ENCODE results near the gene TRIM68. TPM values are rescaled to one million over a fixed set of nuclear protein-coding genes. Genes with fewer than 3 reads are reported as not detected.
A peak's percentile ranks its signal among the peaks of the same experiment; 100 is the strongest.

The TRIM68 gene
- total RNA-seq (2014; rRNA removed; shearing (Covaris generic)), result 15.3 and 16.3 TPM in 2 replicates

GRCh38 chr11:4607781-4608666 lies at the start of gene TRIM68:
TSS of gene TRIM68 (minus strand) at chr11:4608231. CDS start at chr11:4605504, 2,727 bp downstream.
- peak; percentile 97 for DNase-seq (ENCODE audit: low read depth)

DNA sequence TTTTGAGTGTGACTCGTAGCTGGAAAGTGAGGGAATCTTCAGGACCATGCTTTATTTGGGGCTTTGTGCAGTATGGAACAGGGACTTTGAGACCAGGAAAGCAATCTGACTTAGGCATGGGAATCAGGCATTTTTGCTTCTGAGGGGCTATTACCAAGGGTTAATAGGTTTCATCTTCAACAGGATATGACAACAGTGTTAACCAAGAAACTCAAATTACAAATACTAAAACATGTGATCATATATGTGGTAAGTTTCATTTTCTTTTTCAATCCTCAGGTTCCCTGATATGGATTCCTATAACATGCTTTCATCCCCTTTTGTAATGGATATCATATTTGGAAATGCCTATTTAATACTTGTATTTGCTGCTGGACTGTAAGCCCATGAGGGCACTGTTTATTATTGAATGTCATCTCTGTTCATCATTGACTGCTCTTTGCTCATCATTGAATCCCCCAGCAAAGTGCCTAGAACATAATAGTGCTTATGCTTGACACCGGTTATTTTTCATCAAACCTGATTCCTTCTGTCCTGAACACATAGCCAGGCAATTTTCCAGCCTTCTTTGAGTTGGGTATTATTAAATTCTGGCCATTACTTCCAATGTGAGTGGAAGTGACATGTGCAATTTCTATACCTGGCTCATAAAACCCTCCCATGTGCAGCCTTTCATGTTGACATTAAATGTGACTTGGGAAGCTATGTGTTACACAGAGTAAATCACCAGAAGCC lies 46.8 kb upstream of the TRIM68 start:
- no peak for DNase-seq (ENCODE audit: low read depth)

DNA sequence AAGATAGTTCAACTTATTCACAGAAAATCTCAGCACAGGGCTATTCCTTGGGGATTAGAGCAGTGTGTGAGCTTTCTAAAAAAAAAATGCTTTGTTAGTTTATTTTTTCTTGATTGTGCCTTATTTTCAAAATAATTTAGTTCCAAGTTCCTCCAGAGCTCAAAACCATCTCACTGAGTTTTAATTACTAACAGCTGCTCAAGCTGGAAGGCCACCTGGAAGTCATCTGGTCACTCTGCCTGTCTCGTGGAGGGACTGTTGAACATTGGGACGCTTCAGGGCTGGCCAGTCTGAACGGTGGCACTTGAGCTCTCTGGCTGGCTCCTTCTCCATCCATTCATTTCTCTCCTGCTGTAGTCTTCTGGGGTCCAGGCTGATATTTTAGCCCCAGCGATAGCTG lies 39.7 kb upstream of the TRIM68 start:
- DNase-seq (ENCODE audit: low read depth), result no peak

DNA sequence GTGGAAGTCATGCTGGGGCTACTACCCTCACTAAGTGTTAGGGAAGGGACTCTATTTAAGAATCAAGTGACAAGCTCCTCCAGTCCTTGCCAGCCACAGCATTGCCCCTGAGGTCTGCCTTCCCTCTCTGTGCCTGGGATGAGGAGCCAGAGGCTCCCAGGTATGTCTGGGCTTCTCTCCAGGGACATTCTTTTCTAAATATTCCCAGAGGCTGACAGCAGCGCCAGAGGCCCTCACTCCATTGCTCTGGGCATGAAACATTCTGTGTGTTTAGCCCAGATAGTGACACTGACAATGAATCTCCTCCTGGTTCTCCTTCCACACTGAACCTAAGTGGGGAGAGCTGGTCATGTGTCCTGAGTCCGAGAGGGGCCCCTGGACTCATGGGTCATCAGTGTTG lies 37.9 kb upstream of the TRIM68 start:
- no peak for DNase-seq (ENCODE audit: low read depth)

DNA sequence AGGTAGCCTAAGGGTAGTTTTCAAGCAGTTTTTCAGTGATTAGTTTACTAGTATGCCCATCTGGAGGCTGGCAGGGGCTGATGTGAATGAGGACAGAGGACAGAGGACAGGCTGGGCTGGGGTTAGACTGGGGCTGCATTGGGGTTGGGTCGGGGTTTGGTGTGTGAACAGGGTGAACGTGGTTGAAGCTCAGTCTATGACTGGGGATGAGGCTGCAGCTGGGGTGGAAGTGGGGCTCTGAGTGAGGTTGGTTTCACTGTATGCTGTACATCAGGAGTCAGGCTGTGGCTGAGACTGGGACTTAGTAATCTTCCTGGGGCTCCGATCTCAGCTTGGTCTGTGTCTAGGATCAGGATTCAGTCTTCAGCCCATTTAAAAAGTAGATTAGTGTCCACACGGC lies 36.2 kb upstream of the TRIM68 start:
- no peak for DNase-seq (ENCODE audit: low read depth)

- DNase-seq (ENCODE audit: low read depth), result no peak
These were observed 35.7 kb upstream of the TRIM68 start, which contains the start of gene OR51E1 for GRCh38 chr11:4643682-4644081. TSS of gene OR51E1 (plus strand) at chr11:4643982. CDS start at chr11:4652527, 8,545 bp downstream.

DNA sequence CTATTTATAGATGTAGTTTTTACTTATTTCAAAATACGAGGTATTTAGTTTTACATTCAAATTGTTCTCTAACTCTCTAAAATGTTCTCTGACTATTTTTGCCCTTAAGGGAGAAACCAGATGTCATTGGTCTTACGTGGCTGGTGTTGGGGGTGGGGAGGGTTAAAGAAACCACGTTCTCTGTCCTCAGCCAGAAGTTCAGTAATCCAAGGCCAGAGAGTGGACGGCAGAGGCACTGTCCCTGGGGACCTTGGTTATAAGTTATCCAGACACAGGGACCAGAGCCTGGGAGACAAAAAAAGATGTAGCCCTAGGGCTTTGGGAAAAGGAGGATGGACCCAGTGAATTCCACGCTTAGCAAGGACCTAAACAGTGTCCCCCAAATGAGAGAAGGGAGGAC lies 35.0 kb upstream of the TRIM68 start:
- no peak for DNase-seq (ENCODE audit: low read depth)

DNA sequence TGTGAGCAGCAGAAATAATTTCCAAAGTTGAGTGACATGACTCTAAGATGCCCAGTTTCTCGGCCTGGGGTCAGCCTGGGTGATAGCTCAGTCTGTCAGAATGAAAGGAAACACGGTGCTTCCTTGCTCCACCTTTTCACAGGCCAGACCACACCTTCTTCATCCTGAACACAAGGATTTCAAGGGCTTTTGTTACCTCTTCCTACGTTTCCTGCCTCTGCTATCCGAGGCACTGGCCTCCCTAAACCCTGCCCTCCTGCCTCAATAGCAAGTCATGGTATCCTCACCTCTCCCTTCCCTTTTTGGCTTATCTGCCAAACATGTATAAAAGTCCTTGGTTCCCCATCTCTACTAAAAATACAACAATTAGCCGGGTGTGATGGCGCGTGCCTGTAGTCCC lies 34.0 kb upstream of the TRIM68 start:
- DNase-seq (ENCODE audit: low read depth), result no peak

GRCh38 chr11:4641501-4641900 lies 33.5 kb upstream of the TRIM68 start:
- DNase-seq (ENCODE audit: low read depth), result no peak

- no peak for DNase-seq (ENCODE audit: low read depth)
These were observed 31.9 kb upstream of the TRIM68 start for GRCh38 chr11:4639931-4640330.

- DNase-seq (ENCODE audit: low read depth), result no peak
These were observed 29.6 kb upstream of the TRIM68 start for GRCh38 chr11:4637662-4638047.

DNA sequence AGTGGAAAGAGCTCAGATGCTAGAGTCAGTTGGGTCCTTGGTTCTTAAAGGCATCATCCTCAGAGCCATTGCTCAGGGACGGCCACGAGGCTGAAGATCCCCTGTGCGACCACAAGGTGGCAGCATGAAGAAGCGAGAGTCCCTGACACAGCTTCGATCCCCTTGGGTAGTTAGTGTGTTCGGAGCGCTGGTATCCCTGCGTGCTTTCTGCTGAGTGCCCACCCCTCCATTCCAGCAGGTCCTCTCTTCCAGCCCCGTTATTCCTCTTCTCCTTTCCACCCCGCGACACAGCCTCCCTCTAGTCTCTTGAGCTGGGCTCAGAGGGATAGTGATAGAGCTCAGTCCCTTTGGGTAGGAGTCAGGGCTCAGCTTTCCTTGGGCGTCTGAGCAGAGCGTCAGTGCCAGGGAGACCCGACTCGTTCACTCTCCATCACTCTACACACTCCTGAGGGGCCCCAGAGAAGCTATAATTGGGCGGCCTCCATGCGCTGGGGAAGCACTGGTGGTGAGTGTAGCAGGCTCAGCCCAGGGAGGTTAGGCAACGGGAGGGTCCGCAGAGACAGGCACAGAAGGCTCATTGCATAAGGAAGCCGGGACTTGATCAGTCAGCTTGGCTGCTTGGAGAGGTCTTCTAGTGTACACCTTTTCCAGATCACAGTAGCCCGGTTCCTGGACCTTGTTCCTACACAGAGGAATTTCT lies 29.1 kb upstream of the TRIM68 start, which contains the start of gene OR51D1:
TSS of gene OR51D1 (plus strand) at position 516 of the 700 bp plus-strand sequence. CDS start 2,314 bp downstream, outside the sequence.
- peak; percentile 59 for DNase-seq (ENCODE audit: low read depth)

DNA sequence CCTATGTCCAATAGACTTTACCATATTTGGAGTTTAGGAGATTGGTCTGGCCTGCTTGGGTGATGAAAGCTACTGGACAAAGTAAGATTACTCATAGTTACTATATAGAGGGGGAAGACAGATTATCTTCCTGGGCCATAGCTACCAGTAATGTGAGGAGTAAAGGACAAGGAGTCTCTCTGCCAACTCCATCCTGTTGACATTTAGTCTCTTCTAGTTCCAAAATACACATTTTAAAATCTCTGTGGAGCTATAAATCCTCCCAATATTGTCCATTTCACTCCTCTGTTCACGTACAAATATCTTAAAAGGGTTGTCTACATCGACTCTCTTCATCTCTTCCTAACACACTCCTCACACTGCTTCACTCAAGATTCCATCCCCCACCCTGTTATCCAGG lies 28.1 kb upstream of the TRIM68 start:
- DNase-seq (ENCODE audit: low read depth), result no peak

DNA sequence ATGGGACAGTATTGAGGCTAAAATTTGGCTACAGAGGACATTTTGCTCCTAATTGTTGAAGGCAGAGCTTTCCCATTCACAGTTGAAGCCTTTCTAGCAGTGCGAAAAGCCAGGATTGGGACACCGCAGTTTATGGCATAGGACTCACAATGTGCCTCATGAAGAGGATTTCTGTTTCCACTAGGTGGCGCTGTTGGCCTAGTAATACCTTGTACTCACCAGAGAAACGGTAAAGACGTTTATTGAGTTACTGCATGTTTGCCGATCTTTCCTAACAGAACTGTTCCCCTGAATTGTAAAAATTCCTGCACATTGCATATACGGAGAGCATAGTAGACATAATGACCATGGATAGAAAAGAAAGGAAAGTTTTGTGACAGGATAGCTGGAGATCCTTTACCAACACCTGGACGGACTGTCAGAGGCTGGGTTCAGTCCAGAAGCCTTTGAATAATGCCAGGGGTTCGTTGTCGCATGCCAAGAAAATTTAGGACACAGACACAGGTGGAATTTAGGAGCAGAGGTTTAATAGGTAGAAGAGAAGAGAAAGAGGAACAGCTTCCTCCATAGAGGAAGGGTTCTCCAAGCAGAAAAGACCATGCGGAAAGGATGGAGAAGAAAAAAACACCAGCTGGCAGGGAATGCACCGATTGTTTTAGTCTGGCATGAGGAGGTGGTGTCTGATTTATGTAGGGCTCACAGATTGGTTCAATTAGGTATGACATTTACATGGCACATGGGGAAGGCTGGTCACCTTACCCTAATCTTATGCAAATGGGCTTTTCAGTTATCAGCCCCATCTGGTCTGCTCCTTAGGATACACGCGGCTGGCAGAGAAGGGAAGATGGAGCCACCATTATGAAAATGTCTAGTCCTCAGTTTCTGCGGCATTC lies 18.4 kb upstream of the TRIM68 start:
- DNase-seq (ENCODE audit: low read depth), result peak; percentile 76

GRCh38 chr11:4619514-4619913 lies 11.5 kb upstream of the TRIM68 start:
- no peak for DNase-seq (ENCODE audit: low read depth)

- no peak for DNase-seq (ENCODE audit: low read depth)
These were observed 7.9 kb upstream of the TRIM68 start for GRCh38 chr11:4615856-4616444.

- DNase-seq (ENCODE audit: low read depth), result no peak
These were observed 4.0 kb upstream of the TRIM68 start for GRCh38 chr11:4611986-4612385.

GRCh38 chr11:4610258-4610935 lies 2.4 kb upstream of the TRIM68 start:
- peak; percentile 45 for DNase-seq (ENCODE audit: low read depth)

GRCh38 chr11:4607096-4607495 lies 935 bp downstream of the TRIM68 start:
- peak; percentile 16 for DNase-seq (ENCODE audit: low read depth)

All from M059J (cell line).